K562 (cell line): Measurements from ENCODE around the gene SAMD15.

Experiments
- ASH1L ChIP-seq: fragments of 450-650 bp; IDR thresholded peaks from 2 replicates; pipeline ENCODE4 v1.6.1; 2018; ENCODE audit warnings: borderline replicate concordance, mild to moderate bottlenecking, low read depth; ENCODE audit not compliant: partially characterized antibody
- BACH1 ChIP-seq: fragments of 200-800 bp; sonication (Bioruptor generic); IDR thresholded peaks from 2 replicates; pipeline ENCODE4 v1.6.1; 2016; ENCODE audit warnings: missing genetic modification characterization, missing compliant biosample characterization
- CTCF ChIP-seq, 3 experiments: IDR thresholded peaks in 2 of 3; conservative IDR thresholded peaks in 1 of 3; 2 replicates each; pipeline ENCODE4 v1.5.1; 2011 to 2012; ENCODE audit warnings: low read length in 3 of 3, mild to moderate bottlenecking in 3 of 3, control low read depth in 2 of 3, improper control_type of control experiment in 1 of 3, inconsistent platforms in 1 of 3, low read depth in 1 of 3, mixed read lengths in 1 of 3, moderate library complexity in 1 of 3; ENCODE audit not compliant: insufficient read depth in 2 of 3
- EZH2 ChIP-seq: IDR thresholded peaks from 2 replicates; pipeline ENCODE4 v1.6.1; 2012; ENCODE audit warnings: low read depth, mild to moderate bottlenecking, inconsistent platforms, low read length, borderline replicate concordance
- JUNB ChIP-seq: fragments of 450-650 bp; formaldehyde crosslinking; conservative IDR thresholded peaks from 2 replicates; pipeline ENCODE4 v1.4.0; 2020; ENCODE audit warnings: mild to moderate bottlenecking
- NCOA1 ChIP-seq: fragments of 450-650 bp; IDR thresholded peaks from 2 replicates; pipeline ENCODE4 v1.6.1; 2016; ENCODE audit warnings: low read depth
- NFIC ChIP-seq: fragments of 450-650 bp; IDR thresholded peaks from 2 replicates; pipeline ENCODE4 v1.6.1; 2017; ENCODE audit warnings: mild to moderate bottlenecking, inconsistent platforms
- ZNF133 ChIP-seq: fragments of 250-450 bp; sonication (Bioruptor Pico); IDR thresholded peaks from 2 replicates; pipeline ENCODE4 v1.4.0; 2020; ENCODE audit warnings: mild to moderate bottlenecking
- TF ChIP-seq, protein P1 (sequence below): fragments of 250-450 bp; sonication (Bioruptor Pico); IDR thresholded peaks from 2 replicates; pipeline ENCODE4 v1.8.0; 2021; ENCODE audit warnings: moderate library complexity, mild to moderate bottlenecking, inconsistent platforms
- TF ChIP-seq, protein P2 (sequence below): fragments of 450-650 bp; IDR thresholded peaks from 2 replicates; pipeline ENCODE4 v1.7.1; 2018; ENCODE audit warnings: mild to moderate bottlenecking, low read depth; ENCODE audit not compliant: partially characterized antibody
- TF ChIP-seq, protein P3 (sequence below), 2 experiments: fragments of 450-650 bp; formaldehyde crosslinking in 1 of 2; IDR thresholded peaks; 2 replicates each; pipeline versions ENCODE4 v1.4.0 to v1.6.1; 2014 to 2020; ENCODE audit warnings: mild to moderate bottlenecking in 2 of 2, borderline replicate concordance in 1 of 2, low read depth in 1 of 2

GRCh38 chr14:77378701-77379100 lies 1.5 kb downstream of the SAMD15 start:
- TF ChIP-seq CTCF (IDR thresholded peaks at IDR 0.05 in 2 of 3, conservative IDR thresholded peaks at IDR 0.05 in 1 of 3; ENCODE audit: insufficient read depth in 2 of 3, low read depth in 1 of 3, low read length in 3 of 3) (no peak), NCOA1 (no peak), JUNB (CRISPR knock-in tag) (no peak), ASH1L (no peak), NFIC (no peak), BACH1 (tag) (no peak), EZH2 (no peak), ZNF133 (no peak)
- TF ChIP-seq, protein P1, sequence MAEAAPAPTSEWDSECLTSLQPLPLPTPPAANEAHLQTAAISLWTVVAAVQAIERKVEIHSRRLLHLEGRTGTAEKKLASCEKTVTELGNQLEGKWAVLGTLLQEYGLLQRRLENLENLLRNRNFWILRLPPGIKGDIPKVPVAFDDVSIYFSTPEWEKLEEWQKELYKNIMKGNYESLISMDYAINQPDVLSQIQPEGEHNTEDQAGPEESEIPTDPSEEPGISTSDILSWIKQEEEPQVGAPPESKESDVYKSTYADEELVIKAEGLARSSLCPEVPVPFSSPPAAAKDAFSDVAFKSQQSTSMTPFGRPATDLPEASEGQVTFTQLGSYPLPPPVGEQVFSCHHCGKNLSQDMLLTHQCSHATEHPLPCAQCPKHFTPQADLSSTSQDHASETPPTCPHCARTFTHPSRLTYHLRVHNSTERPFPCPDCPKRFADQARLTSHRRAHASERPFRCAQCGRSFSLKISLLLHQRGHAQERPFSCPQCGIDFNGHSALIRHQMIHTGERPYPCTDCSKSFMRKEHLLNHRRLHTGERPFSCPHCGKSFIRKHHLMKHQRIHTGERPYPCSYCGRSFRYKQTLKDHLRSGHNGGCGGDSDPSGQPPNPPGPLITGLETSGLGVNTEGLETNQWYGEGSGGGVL, result no peak
- TF ChIP-seq, protein P2, sequence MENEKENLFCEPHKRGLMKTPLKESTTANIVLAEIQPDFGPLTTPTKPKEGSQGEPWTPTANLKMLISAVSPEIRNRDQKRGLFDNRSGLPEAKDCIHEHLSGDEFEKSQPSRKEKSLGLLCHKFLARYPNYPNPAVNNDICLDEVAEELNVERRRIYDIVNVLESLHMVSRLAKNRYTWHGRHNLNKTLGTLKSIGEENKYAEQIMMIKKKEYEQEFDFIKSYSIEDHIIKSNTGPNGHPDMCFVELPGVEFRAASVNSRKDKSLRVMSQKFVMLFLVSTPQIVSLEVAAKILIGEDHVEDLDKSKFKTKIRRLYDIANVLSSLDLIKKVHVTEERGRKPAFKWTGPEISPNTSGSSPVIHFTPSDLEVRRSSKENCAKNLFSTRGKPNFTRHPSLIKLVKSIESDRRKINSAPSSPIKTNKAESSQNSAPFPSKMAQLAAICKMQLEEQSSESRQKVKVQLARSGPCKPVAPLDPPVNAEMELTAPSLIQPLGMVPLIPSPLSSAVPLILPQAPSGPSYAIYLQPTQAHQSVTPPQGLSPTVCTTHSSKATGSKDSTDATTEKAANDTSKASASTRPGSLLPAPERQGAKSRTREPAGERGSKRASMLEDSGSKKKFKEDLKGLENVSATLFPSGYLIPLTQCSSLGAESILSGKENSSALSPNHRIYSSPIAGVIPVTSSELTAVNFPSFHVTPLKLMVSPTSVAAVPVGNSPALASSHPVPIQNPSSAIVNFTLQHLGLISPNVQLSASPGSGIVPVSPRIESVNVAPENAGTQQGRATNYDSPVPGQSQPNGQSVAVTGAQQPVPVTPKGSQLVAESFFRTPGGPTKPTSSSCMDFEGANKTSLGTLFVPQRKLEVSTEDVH, result no peak
- TF ChIP-seq, protein P3, sequence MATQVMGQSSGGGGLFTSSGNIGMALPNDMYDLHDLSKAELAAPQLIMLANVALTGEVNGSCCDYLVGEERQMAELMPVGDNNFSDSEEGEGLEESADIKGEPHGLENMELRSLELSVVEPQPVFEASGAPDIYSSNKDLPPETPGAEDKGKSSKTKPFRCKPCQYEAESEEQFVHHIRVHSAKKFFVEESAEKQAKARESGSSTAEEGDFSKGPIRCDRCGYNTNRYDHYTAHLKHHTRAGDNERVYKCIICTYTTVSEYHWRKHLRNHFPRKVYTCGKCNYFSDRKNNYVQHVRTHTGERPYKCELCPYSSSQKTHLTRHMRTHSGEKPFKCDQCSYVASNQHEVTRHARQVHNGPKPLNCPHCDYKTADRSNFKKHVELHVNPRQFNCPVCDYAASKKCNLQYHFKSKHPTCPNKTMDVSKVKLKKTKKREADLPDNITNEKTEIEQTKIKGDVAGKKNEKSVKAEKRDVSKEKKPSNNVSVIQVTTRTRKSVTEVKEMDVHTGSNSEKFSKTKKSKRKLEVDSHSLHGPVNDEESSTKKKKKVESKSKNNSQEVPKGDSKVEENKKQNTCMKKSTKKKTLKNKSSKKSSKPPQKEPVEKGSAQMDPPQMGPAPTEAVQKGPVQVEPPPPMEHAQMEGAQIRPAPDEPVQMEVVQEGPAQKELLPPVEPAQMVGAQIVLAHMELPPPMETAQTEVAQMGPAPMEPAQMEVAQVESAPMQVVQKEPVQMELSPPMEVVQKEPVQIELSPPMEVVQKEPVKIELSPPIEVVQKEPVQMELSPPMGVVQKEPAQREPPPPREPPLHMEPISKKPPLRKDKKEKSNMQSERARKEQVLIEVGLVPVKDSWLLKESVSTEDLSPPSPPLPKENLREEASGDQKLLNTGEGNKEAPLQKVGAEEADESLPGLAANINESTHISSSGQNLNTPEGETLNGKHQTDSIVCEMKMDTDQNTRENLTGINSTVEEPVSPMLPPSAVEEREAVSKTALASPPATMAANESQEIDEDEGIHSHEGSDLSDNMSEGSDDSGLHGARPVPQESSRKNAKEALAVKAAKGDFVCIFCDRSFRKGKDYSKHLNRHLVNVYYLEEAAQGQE (IDR thresholded peaks at IDR 0.05; ENCODE audit: borderline replicate concordance), result no peak
- TF ChIP-seq, protein P3 (CRISPR knock-in tag; IDR thresholded peaks at IDR 0.05; ENCODE audit: low read depth), result no peak
